T-helper 1 cell treated with Interleukin-12 subunit alpha and Interleukin-12 subunit beta and Interleukin-4 antibody, amounts not matched to agents 30 μg/mL and 1 μg/mL, for 36 hours (primary cell): ENCODE data around the gene CGB8.
"Not testable (repeated sequence)": the region's sequence is repeated elsewhere in the genome, so short reads cannot be mapped to it uniquely, and the experiment has no call there.

Source experiments
- H3K27ac Mint-ChIP-seq: one replicate; pipeline ENCODE4 v1.8.0; 2021; ENCODE audit warnings: mild to moderate bottlenecking, mixed read lengths
- H3K27me3 Mint-ChIP-seq: one replicate; pipeline ENCODE4 v1.8.0; 2021; ENCODE audit warnings: low read depth, mixed read lengths
- H3K36me3 Mint-ChIP-seq: one replicate; pipeline ENCODE4 v1.8.0; 2021; ENCODE audit warnings: low read depth, mixed read lengths
- H3K4me1 Mint-ChIP-seq: one replicate; pipeline ENCODE4 v1.8.0; 2021; ENCODE audit warnings: low read depth, mixed read lengths
- H3K4me3 Mint-ChIP-seq: one replicate; pipeline ENCODE4 v1.8.0; 2021; ENCODE audit warnings: mild to moderate bottlenecking, moderate library complexity, mixed read lengths
- H3K9me3 Mint-ChIP-seq: one replicate; pipeline ENCODE4 v1.8.0; 2021; ENCODE audit warnings: mixed read lengths

CGB8 gene

GRCh38 chr19:49056902-49057596, 8.1 kb upstream of the CGB8 start:
- H3K27me3 Mint-ChIP-seq: peaks cover 56% of the 10 kb centered on the region
- H3K27ac Mint-ChIP-seq, H3K9me3 Mint-ChIP-seq, H3K36me3 Mint-ChIP-seq: not testable (repeated sequence)
- H3K4me3 Mint-ChIP-seq: peak overlapping the region; percentile 74
- peaks cover 12% of the 10 kb centered on the region for H3K4me1 Mint-ChIP-seq

GRCh38 chr19:49056101-49056901, 7.4 kb upstream of the CGB8 start:
- Mint-ChIP-seq H3K4me1 (peaks cover 12% of the 10 kb centered on the region), H3K36me3 (no peaks in the 10 kb centered on the region), H3K4me3 (peak overlapping the region; percentile 74), H3K27me3 (peaks cover 56% of the 10 kb centered on the region), H3K9me3 (no peaks in the 10 kb centered on the region), H3K27ac (no peak overlapping the region)

GRCh38 chr19:49050376-49051033, 1.6 kb upstream of the CGB8 start:
- not testable (repeated sequence) for H3K27ac Mint-ChIP-seq, H3K36me3 Mint-ChIP-seq, H3K9me3 Mint-ChIP-seq, H3K4me1 Mint-ChIP-seq, H3K4me3 Mint-ChIP-seq, H3K27me3 Mint-ChIP-seq

GRCh38 chr19:49049834-49050233, 923 bp upstream of the CGB8 start:
- not testable (repeated sequence) for H3K9me3 Mint-ChIP-seq, H3K27ac Mint-ChIP-seq, H3K27me3 Mint-ChIP-seq, H3K36me3 Mint-ChIP-seq, H3K4me1 Mint-ChIP-seq, H3K4me3 Mint-ChIP-seq

GRCh38 chr19:49043548-49043947, 5.4 kb downstream of the CGB8 start, which contains the start of gene CGB5:
Gene CGB5 (plus strand): TSS chr19:49043848. CDS start chr19:49044210, 362 bp downstream.
- H3K27me3 Mint-ChIP-seq, H3K27ac Mint-ChIP-seq, H3K36me3 Mint-ChIP-seq, H3K4me3 Mint-ChIP-seq, H3K4me1 Mint-ChIP-seq, H3K9me3 Mint-ChIP-seq: not testable (repeated sequence)

DNA sequence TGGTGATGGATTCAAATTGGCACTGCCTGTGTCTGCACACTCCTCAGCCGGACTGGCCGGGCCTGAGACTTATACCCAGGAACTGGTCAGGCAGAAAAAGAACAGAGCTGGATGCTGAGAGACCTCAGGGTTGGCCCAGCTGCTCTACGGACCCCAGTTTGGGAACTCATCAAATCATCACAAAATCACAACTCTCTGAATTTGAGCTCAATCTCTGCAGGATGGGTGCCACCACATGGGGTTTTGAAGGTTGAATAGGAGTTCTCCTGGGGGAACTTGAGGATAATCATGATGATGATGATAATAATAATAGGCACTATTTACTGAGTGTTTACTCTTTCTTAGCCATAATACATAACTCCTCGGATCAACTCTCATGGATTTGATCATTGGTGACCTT, 6.2 kb downstream of the CGB8 start:
- H3K27ac Mint-ChIP-seq, H3K4me3 Mint-ChIP-seq, H3K9me3 Mint-ChIP-seq, H3K27me3 Mint-ChIP-seq, H3K36me3 Mint-ChIP-seq, H3K4me1 Mint-ChIP-seq: not testable (repeated sequence)

DNA sequence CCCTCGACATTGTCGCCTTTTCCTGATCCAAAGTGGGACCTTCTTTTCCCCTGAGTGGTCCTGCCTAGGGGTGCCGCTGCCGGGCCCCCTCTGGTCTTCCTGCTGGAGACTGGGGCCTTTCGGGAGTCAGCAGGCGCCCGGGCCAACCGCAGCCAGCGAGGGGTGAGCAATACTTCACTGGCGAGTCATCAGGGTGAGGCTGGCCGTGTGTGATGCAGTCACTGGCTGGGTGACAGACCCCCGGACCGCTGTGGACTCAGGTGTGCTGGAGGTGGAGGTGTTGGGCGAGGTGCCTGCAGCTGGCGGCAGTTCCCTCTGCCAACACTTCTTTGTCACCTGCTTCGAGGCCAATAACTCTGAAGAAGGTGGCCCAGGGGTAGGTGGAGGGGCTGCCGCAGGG, 6.7 kb downstream of the CGB8 start:
- no peaks in the 10 kb centered on the region for H3K27me3 Mint-ChIP-seq
- H3K4me1 Mint-ChIP-seq: no peaks in the 10 kb centered on the region
- no peak overlapping the region for H3K27ac Mint-ChIP-seq
- no peak overlapping the region for H3K4me3 Mint-ChIP-seq
- H3K9me3 Mint-ChIP-seq: no peaks in the 10 kb centered on the region
- H3K36me3 Mint-ChIP-seq: no peaks in the 10 kb centered on the region

DNA sequence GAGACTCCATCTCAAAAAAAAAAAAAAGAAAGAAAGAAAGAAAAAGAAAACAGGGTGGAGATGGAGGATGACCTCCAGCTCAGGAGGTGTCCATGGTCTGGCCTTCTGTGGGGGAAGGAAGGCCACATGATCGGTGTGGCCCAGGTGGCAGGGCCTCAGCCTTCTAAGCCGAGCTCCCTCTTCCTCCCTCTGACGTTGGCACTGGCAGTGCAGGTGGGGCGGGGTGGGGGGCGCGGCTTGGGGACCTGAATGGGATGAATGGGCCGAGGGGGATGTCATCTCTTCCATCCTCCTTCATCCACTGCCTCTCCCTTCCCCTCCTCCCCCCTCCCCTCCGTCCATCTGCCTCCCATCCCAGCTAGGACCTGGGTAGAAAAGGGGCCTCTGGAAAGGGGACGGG, 9.2 kb downstream of the CGB8 start:
- not testable (repeated sequence) for H3K36me3 Mint-ChIP-seq, H3K27ac Mint-ChIP-seq, H3K4me3 Mint-ChIP-seq, H3K9me3 Mint-ChIP-seq, H3K4me1 Mint-ChIP-seq, H3K27me3 Mint-ChIP-seq

- H3K9me3 Mint-ChIP-seq, H3K4me1 Mint-ChIP-seq, H3K27me3 Mint-ChIP-seq, H3K27ac Mint-ChIP-seq, H3K36me3 Mint-ChIP-seq, H3K4me3 Mint-ChIP-seq: not testable (repeated sequence)
Measured at GRCh38 chr19:49038557-49039276, 10.2 kb downstream of the CGB8 start.

GRCh38 chr19:49038111-49038510, 10.8 kb downstream of the CGB8 start:
- not testable (repeated sequence) for H3K27ac Mint-ChIP-seq, H3K4me1 Mint-ChIP-seq

GRCh38 chr19:49036815-49037214, 12.1 kb downstream of the CGB8 start, which contains the start of gene CGB1:
Gene CGB1 (minus strand): TSS chr19:49036895. CDS start chr19:49036711, 184 bp downstream.
- not testable (repeated sequence) for H3K9me3 Mint-ChIP-seq, H3K4me1 Mint-ChIP-seq, H3K27ac Mint-ChIP-seq, H3K4me3 Mint-ChIP-seq, H3K27me3 Mint-ChIP-seq, H3K36me3 Mint-ChIP-seq

More at GRCh38 chr19:49038111-49038510, 10.8 kb downstream of the CGB8 start:
- H3K4me3 Mint-ChIP-seq, H3K9me3 Mint-ChIP-seq, H3K36me3 Mint-ChIP-seq, H3K27me3 Mint-ChIP-seq: not testable (repeated sequence)

DNA sequence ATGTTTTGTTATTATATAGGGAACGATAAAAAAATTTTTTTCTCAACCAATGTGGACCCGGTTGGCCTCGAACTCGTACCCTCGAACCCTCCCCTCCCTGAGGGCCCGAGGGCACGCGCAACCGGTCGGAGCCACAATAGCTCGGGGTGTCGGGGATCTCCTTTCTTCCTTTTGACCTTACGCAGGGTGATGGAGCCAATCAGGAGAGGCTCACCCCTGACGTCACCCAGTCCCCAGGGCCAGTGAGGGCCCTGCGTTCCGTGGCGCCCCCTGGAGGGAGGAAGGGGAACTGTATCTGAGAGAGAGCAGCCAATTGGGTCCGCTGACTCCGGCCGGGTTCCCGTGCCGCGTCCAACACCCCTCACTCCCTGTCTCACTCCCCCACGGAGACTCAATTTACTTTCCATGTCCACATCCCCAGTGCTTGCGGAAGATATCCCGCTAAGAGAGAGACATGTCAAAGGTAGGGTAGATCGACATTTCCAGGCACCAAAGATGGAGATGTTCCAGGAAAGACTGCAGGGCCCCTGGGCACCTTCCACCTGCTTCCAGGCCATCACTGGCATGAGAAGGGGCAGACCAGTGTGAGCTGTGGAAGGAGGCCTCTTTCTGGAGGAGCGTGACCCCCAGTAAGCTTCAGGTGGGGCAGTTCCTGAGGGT, 17.1 kb downstream of the CGB8 start, which contains the start of gene CGB2:
TSS of gene CGB2 (plus strand) at position 249 of the 660 bp plus-strand sequence. CDS start at position 455, 206 bp downstream.
- not testable (repeated sequence) for H3K4me1 Mint-ChIP-seq, H3K36me3 Mint-ChIP-seq, H3K9me3 Mint-ChIP-seq, H3K27me3 Mint-ChIP-seq
- H3K27ac Mint-ChIP-seq: peak within 1 kb of the TSS; percentile 72
- H3K4me3 Mint-ChIP-seq: peak within 1 kb of the TSS; percentile 17

DNA sequence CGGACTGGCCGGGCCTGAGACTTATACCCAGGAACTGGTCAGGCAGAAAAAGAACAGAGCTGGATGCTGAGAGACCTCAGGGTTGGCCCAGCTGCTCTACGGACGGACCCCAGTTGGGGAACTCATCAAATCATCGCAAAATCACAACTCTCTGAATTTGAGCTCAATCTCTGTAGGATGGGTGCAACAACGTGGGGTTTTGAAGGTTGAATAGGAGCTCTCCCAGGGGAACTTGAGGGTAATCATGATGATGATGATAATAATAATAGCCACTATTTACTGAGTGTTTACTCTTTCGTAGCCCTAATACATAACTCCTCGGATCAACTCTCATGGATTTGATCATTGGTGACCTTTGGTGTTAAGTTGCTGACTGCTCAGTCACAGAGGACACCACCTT, 18.6 kb downstream of the CGB8 start:
- not testable (repeated sequence) for H3K9me3 Mint-ChIP-seq, H3K27me3 Mint-ChIP-seq, H3K4me1 Mint-ChIP-seq, H3K4me3 Mint-ChIP-seq, H3K36me3 Mint-ChIP-seq, H3K27ac Mint-ChIP-seq

DNA sequence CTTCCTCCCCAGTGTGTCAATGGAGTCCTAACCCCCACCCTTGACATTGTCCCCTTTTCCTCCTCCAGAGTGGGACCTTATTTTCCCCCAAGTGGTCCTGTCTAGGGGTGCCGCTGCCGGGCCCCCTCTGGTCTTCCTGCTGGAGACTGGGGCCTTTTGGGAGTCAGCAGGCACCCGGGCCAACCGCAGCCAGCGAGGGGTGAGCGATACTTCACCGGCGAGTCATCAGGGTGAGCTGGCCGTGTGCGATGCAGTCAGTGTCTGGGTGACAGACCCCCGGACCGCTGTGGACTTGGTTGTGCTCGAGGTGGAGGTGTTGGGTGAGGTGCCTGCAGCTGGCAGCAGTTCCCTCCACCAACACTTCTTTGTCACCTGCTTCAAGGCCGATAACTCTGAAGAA, 19.2 kb downstream of the CGB8 start:
- H3K4me1 Mint-ChIP-seq: not testable (repeated sequence)

More for the DNA sequence above, 19.2 kb downstream of the CGB8 start:
- not testable (repeated sequence) for H3K36me3 Mint-ChIP-seq, H3K4me3 Mint-ChIP-seq, H3K27me3 Mint-ChIP-seq, H3K27ac Mint-ChIP-seq, H3K9me3 Mint-ChIP-seq
